Lower leg skin (tissue), 3 donors: ENCODE data around the gene PON3.

Source experiments
- POLR2A ChIP-seq, 2 donors: fragments of 450-650 bp; IDR thresholded peaks; one replicate each; pipeline ENCODE4 v1.6.1; 2016 to 2017; ENCODE audit warnings: antibody characterized with exemption in 2 of 2, mild to moderate bottlenecking in 1 of 2, moderate library complexity in 1 of 2
- TF ChIP-seq, protein P1 (sequence below), 3 donors: fragments of 450-650 bp; IDR thresholded peaks; one replicate each; pipeline ENCODE4 v1.5.1; 2016; ENCODE audit warnings: antibody characterized with exemption in 3 of 3, mild to moderate bottlenecking in 3 of 3, moderate library complexity in 2 of 3

DNA sequence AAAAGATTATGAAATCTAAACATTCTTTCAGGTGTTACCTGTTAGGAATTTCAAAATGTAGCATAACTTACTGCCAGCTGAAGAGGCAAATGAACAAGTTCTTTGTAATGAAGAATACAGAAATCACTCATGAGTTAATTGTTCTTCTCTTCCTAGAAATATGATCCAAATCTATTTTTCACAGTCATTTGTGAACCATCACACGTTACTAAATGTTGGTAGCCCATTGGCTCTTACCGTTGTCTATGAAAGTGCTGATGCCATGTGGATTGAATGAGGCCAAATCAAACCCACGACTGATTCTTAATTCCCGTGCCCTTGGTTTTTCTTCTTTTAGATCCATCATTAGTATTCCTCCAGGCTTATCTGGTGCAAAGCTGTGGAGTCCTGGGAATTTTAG is 15.9 kb upstream of the PON3 start:
- TF ChIP-seq, protein P1, sequence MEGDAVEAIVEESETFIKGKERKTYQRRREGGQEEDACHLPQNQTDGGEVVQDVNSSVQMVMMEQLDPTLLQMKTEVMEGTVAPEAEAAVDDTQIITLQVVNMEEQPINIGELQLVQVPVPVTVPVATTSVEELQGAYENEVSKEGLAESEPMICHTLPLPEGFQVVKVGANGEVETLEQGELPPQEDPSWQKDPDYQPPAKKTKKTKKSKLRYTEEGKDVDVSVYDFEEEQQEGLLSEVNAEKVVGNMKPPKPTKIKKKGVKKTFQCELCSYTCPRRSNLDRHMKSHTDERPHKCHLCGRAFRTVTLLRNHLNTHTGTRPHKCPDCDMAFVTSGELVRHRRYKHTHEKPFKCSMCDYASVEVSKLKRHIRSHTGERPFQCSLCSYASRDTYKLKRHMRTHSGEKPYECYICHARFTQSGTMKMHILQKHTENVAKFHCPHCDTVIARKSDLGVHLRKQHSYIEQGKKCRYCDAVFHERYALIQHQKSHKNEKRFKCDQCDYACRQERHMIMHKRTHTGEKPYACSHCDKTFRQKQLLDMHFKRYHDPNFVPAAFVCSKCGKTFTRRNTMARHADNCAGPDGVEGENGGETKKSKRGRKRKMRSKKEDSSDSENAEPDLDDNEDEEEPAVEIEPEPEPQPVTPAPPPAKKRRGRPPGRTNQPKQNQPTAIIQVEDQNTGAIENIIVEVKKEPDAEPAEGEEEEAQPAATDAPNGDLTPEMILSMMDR (IDR thresholded peaks at IDR 0.05): no peak
- TF ChIP-seq POLR2A (IDR thresholded peaks at IDR 0.05): no peak
